ENCODE measurements around the gene MXRA8.
"Not testable (repeated sequence)": the region's sequence is repeated elsewhere in the genome, so short reads cannot be mapped to it uniquely, and the experiment has no call there.

DNA sequence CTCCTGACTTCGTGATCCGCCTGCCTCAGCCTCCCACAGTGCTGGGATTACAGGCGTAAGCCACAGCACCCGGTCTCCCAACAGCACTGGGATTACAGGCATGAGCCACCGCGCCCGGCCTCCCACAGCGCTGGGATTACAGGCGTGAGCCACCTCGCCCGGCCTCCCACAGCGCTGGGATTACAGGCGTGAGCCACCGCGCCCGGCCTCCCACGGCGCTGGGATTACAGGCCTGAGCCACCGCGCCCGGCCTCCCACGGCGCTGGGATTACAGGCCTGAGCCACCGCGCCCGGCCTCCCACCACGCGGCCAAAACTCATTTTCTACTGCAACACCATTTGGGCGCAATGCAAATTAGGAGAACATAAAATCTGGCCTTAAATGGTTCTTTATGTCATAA is 27.0 kb upstream of the MXRA8 start:
- TF ChIP-seq, protein P1, sequence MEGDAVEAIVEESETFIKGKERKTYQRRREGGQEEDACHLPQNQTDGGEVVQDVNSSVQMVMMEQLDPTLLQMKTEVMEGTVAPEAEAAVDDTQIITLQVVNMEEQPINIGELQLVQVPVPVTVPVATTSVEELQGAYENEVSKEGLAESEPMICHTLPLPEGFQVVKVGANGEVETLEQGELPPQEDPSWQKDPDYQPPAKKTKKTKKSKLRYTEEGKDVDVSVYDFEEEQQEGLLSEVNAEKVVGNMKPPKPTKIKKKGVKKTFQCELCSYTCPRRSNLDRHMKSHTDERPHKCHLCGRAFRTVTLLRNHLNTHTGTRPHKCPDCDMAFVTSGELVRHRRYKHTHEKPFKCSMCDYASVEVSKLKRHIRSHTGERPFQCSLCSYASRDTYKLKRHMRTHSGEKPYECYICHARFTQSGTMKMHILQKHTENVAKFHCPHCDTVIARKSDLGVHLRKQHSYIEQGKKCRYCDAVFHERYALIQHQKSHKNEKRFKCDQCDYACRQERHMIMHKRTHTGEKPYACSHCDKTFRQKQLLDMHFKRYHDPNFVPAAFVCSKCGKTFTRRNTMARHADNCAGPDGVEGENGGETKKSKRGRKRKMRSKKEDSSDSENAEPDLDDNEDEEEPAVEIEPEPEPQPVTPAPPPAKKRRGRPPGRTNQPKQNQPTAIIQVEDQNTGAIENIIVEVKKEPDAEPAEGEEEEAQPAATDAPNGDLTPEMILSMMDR (IDR thresholded peaks at IDR 0.05): not testable (repeated sequence)
- not testable (repeated sequence) for TF ChIP-seq ZFX (IDR thresholded peaks at IDR 0.05; ENCODE audit: borderline replicate concordance)
